CD4-positive, alpha-beta T cell (primary cell): ENCODE data around the gene UQCRFS1. TPM values are rescaled to one million over a fixed set of nuclear protein-coding genes. Genes with fewer than 3 reads are reported as not detected.

Experiments
- ATAC-seq: fragments of 200-7000 bp; cut with Tn5 transposase; one replicate; pipeline ENCODE4 v1.10.0; 2022; ENCODE audit warnings: mild to moderate bottlenecking; ENCODE audit not compliant: poor library complexity
- CTCF ChIA-PET: fragments of 350-600 bp; sonication (Branson Sonifier 250); formaldehyde crosslinking; loops from one replicate; lab custom pipeline; 2021; ENCODE audit warnings: antibody characterized with exemption, inconsistent platforms; lab: Charles Lee
- POLR2A ChIA-PET: fragments of 350-600 bp; sonication (Branson Sonifier 250); formaldehyde crosslinking; loops from one replicate; lab custom pipeline; 2021; ENCODE audit warnings: antibody characterized with exemption, inconsistent platforms; lab: Charles Lee
- DNase-seq, 14 experiments: peaks; one replicate each; pipeline ENCODE4 v3.0.0-alpha.2; 2013 to 2020; ENCODE audit warnings: mixed read lengths in 2 of 14
- H3K27ac ChIP-seq, 2 donors: one replicate each; pipeline versions ENCODE4 v1.5.1 to v1.7.0; 2013; ENCODE audit warnings: low read length in 2 of 2, low read depth in 1 of 2, mild to moderate bottlenecking in 1 of 2
- H3K27me3 ChIP-seq, 2 experiments: 1 replicate in 1 of 2; 2 replicates in 1 of 2; pipeline versions ENCODE4 v1.6.1 to v1.7.0; 2013; ENCODE audit warnings: low read length in 2 of 2, control low read depth in 1 of 2, mild to moderate bottlenecking in 1 of 2, moderate library complexity in 1 of 2; ENCODE audit not compliant: insufficient read depth in 2 of 2, control insufficient read depth in 1 of 2
- H3K36me3 ChIP-seq: one replicate; pipeline ENCODE4 v1.6.1; 2013; ENCODE audit warnings: low read length, control low read depth; ENCODE audit not compliant: insufficient read depth
- H3K4me1 ChIP-seq: one replicate; pipeline ENCODE4 v1.6.1; 2013; ENCODE audit warnings: low read length, control low read depth; ENCODE audit not compliant: insufficient read depth
- H3K4me3 ChIP-seq: one replicate; pipeline ENCODE4 v1.5.1; 2013; ENCODE audit warnings: mild to moderate bottlenecking, low read length, moderate library complexity
- H3K9me3 ChIP-seq, 2 experiments: 1 replicate in 1 of 2; 2 replicates in 1 of 2; pipeline versions ENCODE4 v1.6.1 to v1.7.0; 2013; ENCODE audit warnings: low read length in 2 of 2, mild to moderate bottlenecking in 2 of 2, control low read depth in 1 of 2, moderate library complexity in 1 of 2; ENCODE audit not compliant: control insufficient read depth in 1 of 2, insufficient read depth in 1 of 2
- H3K27ac Mint-ChIP-seq: one replicate; pipeline ENCODE4 v1.8.0; 2020; ENCODE audit warnings: mixed read lengths
- H3K27me3 Mint-ChIP-seq: one replicate; pipeline ENCODE4 v1.8.0; 2021; ENCODE audit warnings: mixed read lengths
- H3K36me3 Mint-ChIP-seq: one replicate; pipeline ENCODE4 v1.8.0; 2021; ENCODE audit warnings: low read depth, mixed read lengths
- H3K4me1 Mint-ChIP-seq: one replicate; pipeline ENCODE4 v1.8.0; 2021; ENCODE audit warnings: low read depth, mixed read lengths
- H3K4me3 Mint-ChIP-seq: one replicate; pipeline ENCODE4 v1.8.0; 2020; ENCODE audit warnings: mild to moderate bottlenecking, mixed read lengths
- H3K9me3 Mint-ChIP-seq: one replicate; pipeline ENCODE4 v1.8.0; 2020; ENCODE audit warnings: mixed read lengths
- intact Hi-C, 2 experiments: fragments of 100-400 bp; cut with DNase I in 1 of 2; cut with micrococcal nuclease in 1 of 2; formaldehyde crosslinking; loops; one replicate each; pipeline versions ENCODE4 v1.15.1 to v1.9.0; 2023 to 2025; cut with DNase I, micrococcal nuclease
- total RNA-seq, 174 experiments: library from RNA in 2 of 174; stranded (reverse) in 2 of 174; gene quantifications; one replicate each; pipeline ENCODE4 v1.2.3 and lab custom pipeline; 2021 to 2026
- TF ChIP-seq, protein P1 (sequence below): fragments of 200-600 bp; IDR thresholded peaks from one replicate; pipeline ENCODE4 v1.8.0; 2022; ENCODE audit warnings: antibody characterized with exemption, mild to moderate bottlenecking

The UQCRFS1 gene
- total RNA-seq, 2 experiments from 2014 or later, result 30.5 TPM

DNA sequence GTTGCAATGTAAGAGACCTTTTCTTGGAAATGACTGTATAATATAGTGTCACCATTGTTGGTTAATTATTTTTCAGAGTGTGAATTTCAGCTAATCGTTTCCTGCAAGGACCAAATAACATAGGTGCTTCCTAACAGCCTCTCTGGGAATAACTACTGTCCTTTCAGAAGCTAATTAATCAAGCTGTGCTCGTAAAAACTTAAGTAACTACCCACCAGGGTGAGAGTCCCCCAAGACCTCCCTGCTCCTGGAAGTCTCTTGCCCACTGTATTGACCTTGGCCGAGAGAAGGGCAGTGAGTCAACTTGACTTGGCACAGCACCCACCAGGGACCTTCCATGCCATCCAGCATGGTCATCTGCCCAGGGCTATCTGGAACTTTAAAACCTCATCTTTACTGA, 50.3 kb downstream of the UQCRFS1 start:
- ChIA-PET POLR2A (no interaction called here), CTCF (no interaction called here)
- Histone ChIP-seq H3K9me3 (no peaks in the 10 kb centered on the region), H3K36me3 (no peaks in the 10 kb centered on the region), H3K4me3 (no peak overlapping the region), H3K27me3 (no peaks in the 10 kb centered on the region), H3K27ac (no peak overlapping the region), H3K4me1 (no peaks in the 10 kb centered on the region)
- Mint-ChIP-seq H3K9me3 (peaks cover 5% of the 10 kb centered on the region), H3K4me1 (no peaks in the 10 kb centered on the region), H3K36me3 (no peaks in the 10 kb centered on the region), H3K4me3 (no peak overlapping the region), H3K27ac (no peak overlapping the region), H3K27me3 (peaks cover 12% of the 10 kb centered on the region)
- intact Hi-C loops, result no loop called here
- TF ChIP-seq, protein P1, sequence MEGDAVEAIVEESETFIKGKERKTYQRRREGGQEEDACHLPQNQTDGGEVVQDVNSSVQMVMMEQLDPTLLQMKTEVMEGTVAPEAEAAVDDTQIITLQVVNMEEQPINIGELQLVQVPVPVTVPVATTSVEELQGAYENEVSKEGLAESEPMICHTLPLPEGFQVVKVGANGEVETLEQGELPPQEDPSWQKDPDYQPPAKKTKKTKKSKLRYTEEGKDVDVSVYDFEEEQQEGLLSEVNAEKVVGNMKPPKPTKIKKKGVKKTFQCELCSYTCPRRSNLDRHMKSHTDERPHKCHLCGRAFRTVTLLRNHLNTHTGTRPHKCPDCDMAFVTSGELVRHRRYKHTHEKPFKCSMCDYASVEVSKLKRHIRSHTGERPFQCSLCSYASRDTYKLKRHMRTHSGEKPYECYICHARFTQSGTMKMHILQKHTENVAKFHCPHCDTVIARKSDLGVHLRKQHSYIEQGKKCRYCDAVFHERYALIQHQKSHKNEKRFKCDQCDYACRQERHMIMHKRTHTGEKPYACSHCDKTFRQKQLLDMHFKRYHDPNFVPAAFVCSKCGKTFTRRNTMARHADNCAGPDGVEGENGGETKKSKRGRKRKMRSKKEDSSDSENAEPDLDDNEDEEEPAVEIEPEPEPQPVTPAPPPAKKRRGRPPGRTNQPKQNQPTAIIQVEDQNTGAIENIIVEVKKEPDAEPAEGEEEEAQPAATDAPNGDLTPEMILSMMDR, result no peak
- no peak for ATAC-seq
- no peak for DNase-seq

DNA sequence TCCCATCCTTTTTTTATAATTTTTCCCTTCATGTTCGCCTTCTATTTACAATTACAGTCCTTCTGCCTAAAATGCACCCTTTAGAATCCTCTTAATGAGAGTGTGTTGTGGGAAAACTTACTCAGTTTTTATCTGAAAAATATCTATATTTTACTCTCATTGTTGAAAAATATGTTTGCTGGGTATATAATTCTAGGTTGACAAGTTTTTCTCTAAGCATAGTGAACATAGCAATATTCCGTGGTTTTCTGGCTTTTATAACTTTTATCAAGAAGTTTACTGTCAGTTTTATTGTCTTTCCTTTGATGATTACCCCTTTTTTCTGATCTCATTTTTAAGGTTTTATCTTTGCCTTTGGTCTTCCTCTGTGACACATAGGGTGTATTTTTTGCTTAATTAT, 57.3 kb downstream of the UQCRFS1 start:
- no peak overlapping the region for H3K27ac ChIP-seq
- H3K4me1 ChIP-seq, result no peaks in the 10 kb centered on the region
- no peaks in the 10 kb centered on the region for H3K36me3 Mint-ChIP-seq
- ATAC-seq (no peak), DNase-seq (no peak)
- peaks cover 0 to 14% of the 10 kb centered on the region in 2 experiments for H3K9me3 ChIP-seq
- no peaks in the 10 kb centered on the region for H3K27me3 ChIP-seq
- H3K4me1 Mint-ChIP-seq, result no peaks in the 10 kb centered on the region
- no peaks in the 10 kb centered on the region for H3K36me3 ChIP-seq
- intact Hi-C loops, result no loop called here
- no peak overlapping the region for H3K4me3 ChIP-seq
- peaks cover 6% of the 10 kb centered on the region for H3K27me3 Mint-ChIP-seq
- ChIA-PET POLR2A (no interaction called here), CTCF (no interaction called here)
- no peak overlapping the region for H3K27ac Mint-ChIP-seq
- H3K9me3 Mint-ChIP-seq, result peaks cover 22% of the 10 kb centered on the region
- TF ChIP-seq, protein P1, result no peak
- no peak overlapping the region for H3K4me3 Mint-ChIP-seq
